Endothelial cell of umbilical vein (primary cell): ENCODE measurements around the gene CEP70. TPM values are rescaled to one million over a fixed set of nuclear protein-coding genes. Genes with fewer than 3 reads are reported as not detected.

ENCODE experiments used
- BruUV-seq: library from RNA; stranded (reverse); fragments of 400-500 nt; replicated peaks from 2 replicates; lab custom pipeline; 2021; lab: Mats Ljungman, UMichigan
- CTCF ChIA-PET: fragments of 300-600, 350-600 bp; sonication (Branson Sonifier 250); formaldehyde crosslinking; loops from one replicate; lab custom pipeline; 2021; ENCODE audit warnings: antibody characterized with exemption, inconsistent platforms; lab: Charles Lee
- POLR2A ChIA-PET: fragments of 300-600, 350-600 bp; sonication (Branson Sonifier 250); formaldehyde crosslinking; loops from one replicate; lab custom pipeline; 2021; ENCODE audit warnings: antibody characterized with exemption, inconsistent platforms; lab: Charles Lee
- DNase-seq: peaks from one replicate; pipeline ENCODE4 v3.0.0-alpha.2; 2011; ENCODE audit warnings: low read depth, low spot score
- FAIRE-seq: peaks from 2 replicates; lab custom pipeline; 2011; peaks lifted over from hg19 to GRCh38; lab: Jason Lieb, UNC
- H2AFZ ChIP-seq: 2 replicates; pipeline ENCODE4 v1.6.0; 2012; ENCODE audit warnings: low read depth, low read length, control low read depth, inconsistent platforms
- H3K27ac ChIP-seq: 2 replicates; pipeline ENCODE4 v1.5.1; 2011; ENCODE audit warnings: low read depth, mild to moderate bottlenecking, control low read depth, low read length, moderate library complexity; ENCODE audit not compliant: insufficient read depth
- H3K27me3 ChIP-seq, 2 experiments: 2 replicates each; pipeline versions ENCODE4 v1.6.0 to v1.6.1; 2011; ENCODE audit warnings: low read length in 2 of 2, mixed read lengths in 1 of 2; ENCODE audit not compliant: control insufficient read depth in 2 of 2, insufficient read depth in 2 of 2
- H3K36me3 ChIP-seq, 2 experiments: 2 replicates in 1 of 2; 3 replicates in 1 of 2; pipeline ENCODE4 v1.5.1; 2011; ENCODE audit warnings: low read length in 2 of 2, mild to moderate bottlenecking in 1 of 2, moderate library complexity in 1 of 2; ENCODE audit not compliant: control insufficient read depth in 2 of 2, insufficient read depth in 2 of 2; ENCODE audit errors: extremely low read depth in 1 of 2
- H3K4me1 ChIP-seq: 3 replicates; pipeline ENCODE4 v1.5.1; 2011; ENCODE audit warnings: mild to moderate bottlenecking, low read length; ENCODE audit not compliant: control insufficient read depth, insufficient read depth; ENCODE audit errors: extremely low read depth
- H3K4me2 ChIP-seq: 2 replicates; pipeline ENCODE4 v1.6.1; 2011; ENCODE audit warnings: low read length, control low read depth, mixed read lengths; ENCODE audit not compliant: insufficient read depth
- H3K4me3 ChIP-seq, 3 experiments: fragments of 200-600 bp in 1 of 3; sonication (generic), shearing (Covaris generic) in 1 of 3; replicated peaks in 1 of 3; 2 replicates each; pipeline ENCODE4 v1.5.1; 2011 to 2016; ENCODE audit warnings: control low read depth in 3 of 3, low read length in 3 of 3, mild to moderate bottlenecking in 2 of 3, inconsistent platforms in 1 of 3, low read depth in 1 of 3, moderate library complexity in 1 of 3; ENCODE audit not compliant: insufficient read depth in 1 of 3
- H3K79me2 ChIP-seq: 2 replicates; pipeline ENCODE4 v1.6.0; 2012; ENCODE audit warnings: low read length, inconsistent platforms; ENCODE audit not compliant: control insufficient read depth, insufficient read depth
- H3K9ac ChIP-seq: replicated peaks from 2 replicates; pipeline ENCODE3; 2011; ENCODE audit warnings: low read length, control low read depth; ENCODE audit not compliant: insufficient read depth; ENCODE audit errors: extremely low read depth
- H3K9me1 ChIP-seq: replicated peaks from 3 replicates; pipeline ENCODE4 v1.6.0; 2011; ENCODE audit warnings: mild to moderate bottlenecking, low read length; ENCODE audit not compliant: control insufficient read depth, insufficient read depth; ENCODE audit errors: extremely low read depth
- H3K9me3 ChIP-seq: replicated peaks from 2 replicates; pipeline ENCODE4 v1.5.1; 2012; ENCODE audit warnings: low read length, inconsistent platforms; ENCODE audit not compliant: control insufficient read depth, insufficient read depth
- H4K20me1 ChIP-seq: replicated peaks from 2 replicates; pipeline ENCODE3; 2011; ENCODE audit warnings: mild to moderate bottlenecking, low read length; ENCODE audit not compliant: control insufficient read depth, insufficient read depth; ENCODE audit errors: extremely low read depth
- EZH2 ChIP-seq: IDR thresholded peaks from 2 replicates; pipeline ENCODE4 v1.6.1; 2012; ENCODE audit warnings: borderline replicate concordance, low read depth, mild to moderate bottlenecking, moderate library complexity, low read length, inconsistent platforms; ENCODE audit not compliant: severe bottlenecking
- FOS ChIP-seq: IDR thresholded peaks from 2 replicates; pipeline ENCODE4 v1.6.1; 2011; ENCODE audit warnings: mild to moderate bottlenecking, low read length, moderate library complexity, borderline replicate concordance; ENCODE audit not compliant: insufficient read depth
- GATA2 ChIP-seq: IDR thresholded peaks from 2 replicates; pipeline ENCODE4 v1.7.0; 2011; ENCODE audit warnings: low read depth, mild to moderate bottlenecking, moderate library complexity, mixed read lengths, low read length; ENCODE audit not compliant: insufficient read length, insufficient read depth
- JUN ChIP-seq: IDR thresholded peaks from 2 replicates; pipeline ENCODE4 v1.6.1; 2011; ENCODE audit warnings: borderline replicate concordance, low read depth; ENCODE audit not compliant: insufficient read length, insufficient read depth
- MYC ChIP-seq: IDR thresholded peaks from one replicate; pipeline ENCODE4 v1.6.1; 2011; ENCODE audit warnings: mild to moderate bottlenecking, low read depth, low read length
- POLR2A ChIP-seq: IDR thresholded peaks from 2 replicates; pipeline ENCODE4 v1.6.1; 2012; ENCODE audit warnings: low read depth, mild to moderate bottlenecking, control low read depth, low read length
- POLR2AphosphoS5 ChIP-seq: IDR thresholded peaks from 2 replicates; pipeline ENCODE4 v1.6.1; 2012; ENCODE audit warnings: low read depth, mild to moderate bottlenecking, control low read depth, low read length, moderate library complexity; ENCODE audit not compliant: insufficient read depth
- dilution Hi-C: fragments of 300-500 bp; cut with MboI; formaldehyde crosslinking; loops from one replicate; pipeline ENCODE4 v1.15.0; 2019; ENCODE audit warnings: low sequenced_read_pairs; ENCODE audit not compliant: extremely low pct_ligation_motif_present
- intact Hi-C: fragments of 100-400 bp; cut with micrococcal nuclease; formaldehyde crosslinking; loops from one replicate; pipeline ENCODE4 v1.10.0; 2022
- polyA plus RNA-seq, 4 experiments: library from polyadenylated mRNA; depleted of rRNA in 3 of 4; stranded (reverse) in 3 of 4; unstranded in 1 of 4; fragments of >200 nt; gene quantifications; 2 replicates each; pipeline versions ENCODE4 v1.2.1 to v1.2.3, GENCODE V29; 2011 to 2012; ENCODE audit warnings: missing spikeins in 1 of 4
- total RNA-seq: library from RNA; stranded (reverse); gene quantifications from 2 replicates; pipeline ENCODE4 v1.2.3, GENCODE V29; 2021
- TF ChIP-seq, protein P1 (sequence below), 2 donors: IDR thresholded peaks; 1 replicate in 1 of 2; 2 replicates in 1 of 2; pipeline ENCODE4 v1.5.1; 2011; ENCODE audit warnings: low read length in 2 of 2, mild to moderate bottlenecking in 2 of 2, moderate library complexity in 2 of 2, control low read depth in 1 of 2, inconsistent platforms in 1 of 2, low read depth in 1 of 2; ENCODE audit not compliant: insufficient read depth in 1 of 2; ENCODE audit errors: extremely low read depth in 1 of 2
- TF ChIP-seq, protein P2 (sequence below): IDR thresholded peaks from 2 replicates; pipeline ENCODE4 v1.6.1; 2011; ENCODE audit not compliant: insufficient read depth, insufficient read length

Gene CEP70
- total and polyA plus RNA-seq, 2 donors (not counting 3 experiments of a cell fraction or from before 2014, with no cell fraction given), result 2.1 to 16.9 TPM

DNA sequence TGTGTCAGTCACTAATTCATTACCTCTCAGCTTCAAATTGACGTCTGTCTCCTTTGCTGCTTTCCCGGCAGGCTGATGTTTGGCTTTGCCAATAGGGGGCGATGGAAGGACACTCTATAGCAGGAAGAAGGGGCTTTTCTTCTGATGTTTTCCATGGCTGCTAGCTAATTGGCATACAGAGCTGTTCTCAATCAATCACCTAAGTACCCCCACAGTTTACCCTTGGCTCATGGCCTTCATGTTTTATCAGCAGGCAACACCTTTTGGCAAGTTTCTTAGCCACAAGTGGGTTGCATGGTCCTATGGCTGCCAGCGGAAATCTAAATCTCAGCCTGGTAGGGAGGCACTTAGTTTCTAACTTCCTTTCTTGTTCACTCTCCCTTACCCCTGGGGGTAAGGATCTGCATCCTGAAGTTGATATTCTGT lies 114.6 kb downstream of the CEP70 start:
- POLR2A ChIA-PET, result no interaction called here
- H3K4me3 ChIP-seq, result no peak overlapping the region
- intact Hi-C loops, result loop anchor here (1.0 to 5.0 kb wide), 7 partner anchors 62 to 500 kb away; partner anchors contain the start of gene CEP70
- H3K79me2 ChIP-seq, result no peaks in the 10 kb centered on the region
- dilution Hi-C loops, result no loop called here
- FAIRE-seq (peak; percentile 77), DNase-seq (peak; percentile 55)
- no peaks in the 10 kb centered on the region for H3K9me1 ChIP-seq
- no peak overlapping the region for H3K4me2 ChIP-seq
- H3K9ac ChIP-seq, result no peak overlapping the region
- H2AFZ ChIP-seq, result no peak overlapping the region
- H3K27ac ChIP-seq, result no peak overlapping the region
- no peaks in the 10 kb centered on the region for H3K4me1 ChIP-seq
- no peaks in the 10 kb centered on the region for H3K36me3 ChIP-seq
- BruUV-seq, result no TSS peak
- H3K27me3 ChIP-seq, result no peaks in the 10 kb centered on the region
- H4K20me1 ChIP-seq, result no peaks in the 10 kb centered on the region
- CTCF ChIA-PET, result interaction anchor here (0.6 to 3.4 kb wide), 39 partner anchors 8 to 632 kb away, joined by 3 to 120 read pairs (median 5); partner anchors contain the start of genes CEP70 and FOXL2
- TF ChIP-seq GATA2 (no peak), POLR2A (no peak)
- TF ChIP-seq, protein P1, sequence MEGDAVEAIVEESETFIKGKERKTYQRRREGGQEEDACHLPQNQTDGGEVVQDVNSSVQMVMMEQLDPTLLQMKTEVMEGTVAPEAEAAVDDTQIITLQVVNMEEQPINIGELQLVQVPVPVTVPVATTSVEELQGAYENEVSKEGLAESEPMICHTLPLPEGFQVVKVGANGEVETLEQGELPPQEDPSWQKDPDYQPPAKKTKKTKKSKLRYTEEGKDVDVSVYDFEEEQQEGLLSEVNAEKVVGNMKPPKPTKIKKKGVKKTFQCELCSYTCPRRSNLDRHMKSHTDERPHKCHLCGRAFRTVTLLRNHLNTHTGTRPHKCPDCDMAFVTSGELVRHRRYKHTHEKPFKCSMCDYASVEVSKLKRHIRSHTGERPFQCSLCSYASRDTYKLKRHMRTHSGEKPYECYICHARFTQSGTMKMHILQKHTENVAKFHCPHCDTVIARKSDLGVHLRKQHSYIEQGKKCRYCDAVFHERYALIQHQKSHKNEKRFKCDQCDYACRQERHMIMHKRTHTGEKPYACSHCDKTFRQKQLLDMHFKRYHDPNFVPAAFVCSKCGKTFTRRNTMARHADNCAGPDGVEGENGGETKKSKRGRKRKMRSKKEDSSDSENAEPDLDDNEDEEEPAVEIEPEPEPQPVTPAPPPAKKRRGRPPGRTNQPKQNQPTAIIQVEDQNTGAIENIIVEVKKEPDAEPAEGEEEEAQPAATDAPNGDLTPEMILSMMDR (IDR thresholded peaks at IDR 0.05; ENCODE audit: extremely low read depth in 1 of 2, insufficient read depth in 1 of 2, low read depth in 1 of 2, low read length in 2 of 2), result peak; percentile 79 to 87
- H3K9me3 ChIP-seq, result no peaks in the 10 kb centered on the region

DNA sequence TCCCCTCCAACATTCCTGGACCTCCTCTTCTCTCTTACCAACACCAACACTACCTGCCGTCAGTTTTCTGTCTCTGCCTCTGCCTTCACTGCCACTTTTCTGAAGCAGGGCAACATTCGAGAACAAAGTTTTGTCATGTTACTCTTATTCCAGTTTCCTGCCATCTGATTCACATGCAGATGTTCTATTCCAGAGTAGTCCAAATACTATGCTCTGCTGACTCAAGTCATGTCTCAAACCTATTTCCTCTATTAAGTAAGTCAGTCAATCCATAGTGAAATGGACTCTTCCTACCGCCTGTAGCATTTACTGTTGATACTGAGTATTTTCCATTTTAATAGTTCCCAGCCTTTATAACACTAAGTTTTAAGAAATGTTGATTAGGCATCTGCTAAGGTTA lies 116.3 kb downstream of the CEP70 start:
- FAIRE-seq, result no peak

More for the DNA sequence above, 116.3 kb downstream of the CEP70 start:
- CTCF ChIA-PET, result interaction anchor here (1.8 to 3.4 kb wide), 2 partner anchors 438 to 445 kb away, joined by 7 to 120 read pairs; no protein-coding TSS in a partner anchor
- DNase-seq, result no peak
- Histone ChIP-seq H3K4me1 (no peaks in the 10 kb centered on the region), H2AFZ (no peak overlapping the region), H3K27me3 (no peaks in the 10 kb centered on the region), H3K9ac (no peak overlapping the region), H3K9me1 (no peaks in the 10 kb centered on the region), H3K4me3 (no peak overlapping the region), H3K4me2 (no peak overlapping the region), H3K27ac (no peak overlapping the region), H4K20me1 (no peaks in the 10 kb centered on the region), H3K36me3 (no peaks in the 10 kb centered on the region), H3K79me2 (no peaks in the 10 kb centered on the region), H3K9me3 (no peaks in the 10 kb centered on the region)
- BruUV-seq, result no TSS peak
- POLR2A ChIA-PET, result no interaction called here
- TF ChIP-seq, protein P2, sequence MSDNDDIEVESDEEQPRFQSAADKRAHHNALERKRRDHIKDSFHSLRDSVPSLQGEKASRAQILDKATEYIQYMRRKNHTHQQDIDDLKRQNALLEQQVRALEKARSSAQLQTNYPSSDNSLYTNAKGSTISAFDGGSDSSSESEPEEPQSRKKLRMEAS, result no peak
- TF ChIP-seq FOS (no peak), MYC (no peak), POLR2AphosphoS5 (no peak), GATA2 (no peak), EZH2 (no peak), JUN (no peak), POLR2A (no peak)
- TF ChIP-seq, protein P1 (IDR thresholded peaks at IDR 0.05; ENCODE audit: extremely low read depth in 1 of 2, insufficient read depth in 1 of 2, low read depth in 1 of 2, low read length in 2 of 2), result no peak
- dilution Hi-C loops, result no loop called here
- intact Hi-C loops, result loop anchor here (5.0 kb wide), 2 partner anchors 214 to 460 kb away; no protein-coding TSS in a partner anchor
